Dendritic cell treated with granulocyte-macrophage colony-stimulating factor and Interleukin-4, amounts not matched to agents 40 ng/mL and 50 ng/mL, for 4 days (primary cell): ENCODE measurements around the gene AOC2.

ENCODE experiments used
- H3K27ac Mint-ChIP-seq: one replicate; pipeline ENCODE4 v1.8.0; 2022; ENCODE audit warnings: mild to moderate bottlenecking, mixed read lengths
- H3K27me3 Mint-ChIP-seq: one replicate; pipeline ENCODE4 v1.8.0; 2022; ENCODE audit warnings: mild to moderate bottlenecking, mixed read lengths
- H3K36me3 Mint-ChIP-seq: one replicate; pipeline ENCODE4 v1.8.0; 2022; ENCODE audit warnings: low read depth, mixed read lengths
- H3K4me1 Mint-ChIP-seq: one replicate; pipeline ENCODE4 v1.8.0; 2022; ENCODE audit warnings: low read depth, mixed read lengths
- H3K4me3 Mint-ChIP-seq: one replicate; pipeline ENCODE4 v1.8.0; 2022; ENCODE audit warnings: mild to moderate bottlenecking, moderate library complexity, mixed read lengths
- H3K9me3 Mint-ChIP-seq: one replicate; pipeline ENCODE4 v1.8.0; 2022; ENCODE audit warnings: mixed read lengths
- intact Hi-C: fragments of 100-400 bp; cut with micrococcal nuclease; formaldehyde crosslinking; loops from one replicate; pipeline ENCODE4 v1.15.0; 2022

The AOC2 gene

DNA sequence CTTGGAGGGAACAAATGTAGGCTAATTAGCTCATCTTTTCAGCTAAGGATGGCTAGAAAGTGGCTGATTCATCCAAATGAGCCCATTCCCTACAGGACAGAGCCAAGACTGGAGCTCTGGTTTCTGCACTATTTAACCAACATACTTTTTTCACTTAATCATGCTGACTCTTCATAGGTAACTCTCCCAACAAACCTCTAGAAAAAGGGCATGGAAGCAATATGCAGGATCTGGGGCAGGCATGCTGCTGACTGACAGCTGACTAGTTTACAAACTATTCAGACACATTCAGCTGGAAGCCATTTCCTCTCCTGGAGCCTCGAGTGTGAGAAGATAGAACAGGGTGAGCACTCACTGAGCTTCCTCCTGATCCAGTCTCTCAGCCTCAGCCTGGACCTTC, 26.5 kb upstream of the AOC2 start:
- H3K27ac Mint-ChIP-seq: no peak overlapping the region
- no peaks in the 10 kb centered on the region for H3K27me3 Mint-ChIP-seq
- peaks cover 7% of the 10 kb centered on the region for H3K4me1 Mint-ChIP-seq
- H3K9me3 Mint-ChIP-seq: no peaks in the 10 kb centered on the region
- peaks cover 92% of the 10 kb centered on the region for H3K36me3 Mint-ChIP-seq
- intact Hi-C loops: no loop called here
- H3K4me3 Mint-ChIP-seq: no peak overlapping the region

DNA sequence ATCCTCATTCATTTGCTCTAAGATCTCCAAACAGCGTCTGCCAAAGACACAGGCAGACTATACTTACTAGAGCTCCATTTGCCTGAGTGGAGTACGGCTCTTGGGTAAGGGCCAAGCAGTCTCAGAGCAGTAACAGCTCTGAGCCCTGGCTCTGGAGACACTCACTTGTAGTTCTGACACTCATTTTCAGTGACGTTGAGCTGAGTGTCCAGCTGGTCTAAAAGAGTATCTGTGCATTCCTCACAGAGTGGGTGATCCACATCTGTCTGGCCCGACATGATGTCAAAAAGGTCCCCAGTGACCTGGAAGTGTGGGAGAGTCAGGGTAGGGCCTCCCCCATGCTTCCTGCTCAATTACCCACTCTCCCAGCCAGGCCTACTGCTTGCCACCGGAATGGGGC, 26.0 kb upstream of the AOC2 start:
- Mint-ChIP-seq H3K27ac (no peak overlapping the region), H3K36me3 (peaks cover 89% of the 10 kb centered on the region)
- intact Hi-C loops: no loop called here

DNA sequence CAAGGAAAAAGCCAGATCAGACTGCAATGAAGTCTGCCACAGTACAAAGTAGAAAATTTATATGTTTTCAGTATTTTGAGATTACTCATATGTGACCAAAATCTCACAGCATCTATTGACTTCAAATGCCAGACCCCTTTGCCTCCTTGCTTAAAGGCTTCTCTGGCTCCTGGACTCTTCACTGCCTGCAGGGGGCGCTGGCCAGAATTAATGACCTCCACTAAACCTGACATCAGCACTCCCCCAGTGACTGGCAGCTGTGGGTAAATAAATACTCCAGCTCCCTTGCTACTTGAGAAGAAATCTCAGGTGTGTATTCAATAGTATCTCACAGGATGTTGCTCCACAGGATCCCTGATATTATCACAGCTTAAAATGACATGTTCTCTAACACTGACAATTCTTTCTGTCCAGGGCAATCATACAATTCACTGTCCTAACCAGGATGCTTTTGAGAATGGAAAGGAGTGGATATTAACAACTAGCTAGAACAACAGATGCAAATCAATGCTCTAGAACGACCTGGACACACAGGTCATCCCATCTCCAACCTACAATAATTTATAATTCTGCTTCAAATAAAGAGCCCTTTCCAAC, 24.3 kb upstream of the AOC2 start:
- H3K27me3 Mint-ChIP-seq: no peaks in the 10 kb centered on the region
- peak overlapping the region; percentile 35 for H3K27ac Mint-ChIP-seq
- peaks cover 80% of the 10 kb centered on the region for H3K36me3 Mint-ChIP-seq

More for the DNA sequence above, 26.0 kb upstream of the AOC2 start:
- H3K27me3 Mint-ChIP-seq: no peaks in the 10 kb centered on the region
- H3K4me1 Mint-ChIP-seq: peaks cover 8% of the 10 kb centered on the region
- no peak overlapping the region for H3K4me3 Mint-ChIP-seq
- no peaks in the 10 kb centered on the region for H3K9me3 Mint-ChIP-seq

DNA sequence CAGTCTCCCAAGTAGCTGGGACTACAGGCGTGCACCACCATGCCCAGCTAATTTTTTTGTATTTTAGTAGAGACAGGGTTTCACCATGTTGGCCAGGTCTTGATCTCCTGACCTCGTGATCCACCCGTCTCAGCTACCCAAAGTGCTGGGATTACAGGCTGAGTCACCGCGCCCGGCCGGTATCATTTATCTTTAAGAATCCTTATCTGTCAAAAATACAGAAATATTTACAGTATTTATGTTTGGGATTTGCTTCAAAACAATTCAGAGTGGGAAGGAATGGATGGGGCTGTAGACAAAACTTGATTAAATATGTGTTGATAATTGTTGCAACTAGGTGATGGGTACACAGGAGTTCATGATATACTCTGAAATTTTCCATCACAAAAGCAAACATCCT, 23.2 kb upstream of the AOC2 start:
- H3K36me3 Mint-ChIP-seq: peaks cover 69% of the 10 kb centered on the region
- no peak overlapping the region for H3K27ac Mint-ChIP-seq

More for the DNA sequence above, 24.3 kb upstream of the AOC2 start:
- intact Hi-C loops: loop anchor here (5.0 kb wide), 1 partner anchor 107 kb away; no protein-coding TSS in a partner anchor
- Mint-ChIP-seq H3K9me3 (no peaks in the 10 kb centered on the region), H3K4me1 (peaks cover 16% of the 10 kb centered on the region), H3K4me3 (no peak overlapping the region)

DNA sequence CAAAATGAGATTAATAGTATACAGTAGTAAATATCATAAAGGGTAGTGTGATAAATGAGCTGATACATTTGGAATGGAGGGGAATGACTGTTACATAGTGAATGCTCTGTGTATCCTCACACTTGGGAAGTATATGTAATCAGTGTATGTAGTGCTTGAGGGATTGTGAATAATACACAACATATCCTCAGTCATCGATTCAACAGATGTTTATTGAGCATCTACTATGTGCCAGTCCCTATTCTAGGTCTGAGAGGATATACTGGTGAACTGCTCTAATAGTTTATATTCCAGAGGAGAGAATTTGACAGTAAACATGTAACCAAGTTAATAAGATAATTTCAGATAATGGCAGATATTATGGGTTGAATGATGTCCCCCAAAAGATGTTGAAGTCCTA, 16.9 kb upstream of the AOC2 start:
- peaks cover 6% of the 10 kb centered on the region for H3K27me3 Mint-ChIP-seq
- no peak overlapping the region for H3K27ac Mint-ChIP-seq
- H3K4me1 Mint-ChIP-seq: peaks cover 19% of the 10 kb centered on the region
- no peaks in the 10 kb centered on the region for H3K9me3 Mint-ChIP-seq
- intact Hi-C loops: no loop called here
- no peak overlapping the region for H3K4me3 Mint-ChIP-seq
- H3K36me3 Mint-ChIP-seq: peaks cover 8% of the 10 kb centered on the region

More for the DNA sequence above, 23.2 kb upstream of the AOC2 start:
- intact Hi-C loops: loop anchor here (5.0 kb wide), 1 partner anchor 106 kb away; no protein-coding TSS in a partner anchor
- Mint-ChIP-seq H3K4me1 (peaks cover 12% of the 10 kb centered on the region), H3K9me3 (no peaks in the 10 kb centered on the region), H3K4me3 (no peak overlapping the region), H3K27me3 (no peaks in the 10 kb centered on the region)

DNA sequence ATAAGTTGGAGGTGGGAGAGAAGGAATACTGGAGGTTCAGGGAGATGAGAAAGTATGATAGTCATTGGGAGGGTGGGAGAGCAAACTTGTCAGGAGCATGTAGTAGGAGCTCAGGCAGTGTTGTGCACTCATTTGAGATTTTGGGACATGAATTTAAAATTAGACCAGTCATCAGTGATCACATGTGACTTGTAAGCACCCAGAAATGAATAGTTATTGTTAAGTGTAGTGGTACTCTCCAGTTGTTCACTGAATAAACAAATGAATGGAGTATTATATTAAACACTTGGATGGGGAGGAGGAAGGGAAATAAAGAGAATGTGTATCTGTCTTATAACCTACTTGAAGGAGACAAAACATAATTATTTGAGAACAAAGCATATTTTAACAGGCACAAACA, 13.4 kb upstream of the AOC2 start:
- intact Hi-C loops: no loop called here
- Mint-ChIP-seq H3K27ac (no peak overlapping the region), H3K9me3 (no peaks in the 10 kb centered on the region), H3K36me3 (peaks cover 25% of the 10 kb centered on the region), H3K27me3 (peaks cover 6% of the 10 kb centered on the region), H3K4me1 (peaks cover 24% of the 10 kb centered on the region), H3K4me3 (no peak overlapping the region)

DNA sequence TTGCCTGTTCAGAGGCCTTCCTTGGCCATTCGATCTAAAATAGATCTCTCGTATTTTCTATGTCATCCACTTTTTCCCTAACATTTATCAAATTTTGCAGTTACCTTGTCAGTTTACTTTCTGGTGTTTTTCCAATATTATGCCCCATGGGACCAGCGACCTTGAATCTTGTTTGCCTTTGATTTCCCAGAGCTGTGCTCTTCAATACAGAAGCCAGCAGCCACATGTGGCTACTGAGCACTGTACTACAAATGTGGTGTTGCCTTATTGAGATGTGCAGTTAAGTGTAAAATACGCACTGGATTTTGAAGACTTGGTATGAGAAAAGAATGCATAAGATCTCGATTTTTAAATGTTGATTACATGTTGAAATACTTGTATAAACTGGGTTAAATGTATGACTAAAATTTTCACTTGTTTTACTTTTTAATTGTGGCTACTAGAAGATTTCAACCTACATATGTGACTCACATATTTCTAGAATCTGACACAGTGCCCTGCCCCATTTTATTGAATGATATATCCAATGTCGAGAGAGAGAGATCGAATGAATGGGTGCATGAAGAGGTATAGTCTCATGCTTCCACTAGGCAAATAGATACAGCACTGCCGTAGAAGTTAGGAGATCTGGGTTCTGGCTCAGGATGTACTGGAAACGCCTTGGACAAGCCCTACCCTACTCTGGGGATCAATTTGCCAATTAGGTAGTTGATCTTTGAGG, 12.0 kb upstream of the AOC2 start:
- intact Hi-C loops: no loop called here
- peak overlapping the region; percentile 84 for H3K4me3 Mint-ChIP-seq
- peaks cover 6% of the 10 kb centered on the region for H3K27me3 Mint-ChIP-seq
- H3K36me3 Mint-ChIP-seq: peaks cover 39% of the 10 kb centered on the region
- H3K4me1 Mint-ChIP-seq: peaks cover 24% of the 10 kb centered on the region
- H3K27ac Mint-ChIP-seq: peak overlapping the region; percentile 96
- H3K9me3 Mint-ChIP-seq: no peaks in the 10 kb centered on the region

DNA sequence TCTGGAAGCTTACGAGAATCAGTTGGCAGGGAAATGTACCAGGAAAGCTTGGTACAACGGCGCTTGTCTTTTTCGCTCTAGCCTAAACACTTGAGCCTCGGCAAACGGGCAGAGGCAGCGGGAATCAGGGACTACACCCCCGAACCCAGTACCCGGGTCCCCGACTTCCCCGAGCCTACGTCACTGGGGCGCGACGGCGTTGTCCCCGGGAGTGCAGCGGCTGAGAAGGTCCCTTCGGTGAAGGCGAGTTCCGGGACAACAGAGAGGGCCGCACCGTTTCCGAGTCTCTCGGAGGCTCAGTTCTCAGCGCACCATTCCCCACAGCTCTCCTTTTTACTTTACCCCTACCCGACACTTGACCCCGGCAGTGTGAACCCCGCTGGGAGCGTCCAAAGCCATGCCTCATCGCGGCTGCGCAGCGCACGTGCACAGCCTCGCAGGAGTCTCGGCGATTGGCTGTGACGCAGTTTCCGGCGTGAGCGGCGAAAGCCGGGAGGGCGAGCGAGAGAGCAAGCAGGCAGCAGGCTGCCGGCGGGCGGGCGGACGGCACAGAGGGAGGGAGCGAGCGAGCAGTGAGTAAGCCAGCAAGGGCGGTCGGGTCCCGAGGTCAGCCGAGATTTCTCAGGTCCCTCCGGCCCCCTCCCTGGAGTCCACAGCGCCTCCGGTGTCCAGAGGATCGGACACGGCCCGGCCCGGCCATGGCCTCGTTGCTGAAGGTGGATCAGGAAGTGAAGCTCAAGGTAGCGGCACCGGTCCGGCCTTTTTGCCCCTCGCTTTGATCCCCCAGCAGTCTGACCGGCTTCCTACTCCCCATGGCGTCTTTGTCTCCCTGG, 11.2 kb upstream of the AOC2 start, which contains the start of gene PSME3:
Gene PSME3 (plus strand): TSS at position 464 of the 833 bp plus-strand sequence. CDS start 235 bp downstream, at position 699.
- H3K4me1 Mint-ChIP-seq: peaks cover 24% of the 10 kb centered on the region
- H3K36me3 Mint-ChIP-seq: peaks cover 47% of the 10 kb centered on the region
- no peaks in the 10 kb centered on the region for H3K9me3 Mint-ChIP-seq
- peak within 1 kb of the TSS; percentile 84 for H3K4me3 Mint-ChIP-seq
- intact Hi-C loops: no loop called here
- peaks cover 2% of the 10 kb centered on the region for H3K27me3 Mint-ChIP-seq
- peak within 1 kb of the TSS; percentile 96 for H3K27ac Mint-ChIP-seq

DNA sequence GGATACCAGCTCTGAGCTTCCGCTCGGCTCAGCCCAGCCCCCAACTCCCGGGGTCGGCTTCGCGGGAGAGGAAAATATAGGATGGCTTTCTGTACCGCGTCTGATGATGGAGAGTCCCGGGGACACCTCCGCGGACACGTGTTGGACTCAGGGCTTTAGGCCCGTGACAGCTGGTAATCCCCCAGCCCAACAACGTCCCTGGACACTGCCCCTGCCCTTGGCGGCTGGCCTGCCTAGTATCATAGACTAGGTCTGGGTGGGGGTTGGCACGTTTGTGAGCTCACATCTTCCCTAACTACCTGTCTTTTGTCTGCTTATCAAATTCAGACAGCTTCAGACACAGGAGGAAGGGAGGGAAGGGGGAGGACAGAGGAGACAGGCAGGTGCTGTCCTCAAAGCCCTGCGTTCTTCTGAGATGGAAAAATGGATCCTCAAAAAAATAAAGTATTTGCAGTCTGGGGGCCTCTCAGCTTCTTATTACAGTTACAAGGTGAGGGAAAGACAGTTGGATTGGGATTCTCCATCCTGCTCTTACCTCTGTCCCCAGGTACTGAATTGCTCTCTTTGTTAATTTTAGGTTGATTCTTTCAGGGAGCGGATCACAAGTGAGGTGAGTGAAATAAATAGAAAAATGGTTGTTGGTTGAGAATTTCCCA, 10.5 kb upstream of the AOC2 start:
- no peaks in the 10 kb centered on the region for H3K9me3 Mint-ChIP-seq
- intact Hi-C loops: no loop called here
- H3K27ac Mint-ChIP-seq: peak overlapping the region; percentile 96
- no peaks in the 10 kb centered on the region for H3K27me3 Mint-ChIP-seq
- peaks cover 54% of the 10 kb centered on the region for H3K36me3 Mint-ChIP-seq
- H3K4me3 Mint-ChIP-seq: peak overlapping the region; percentile 84
- peaks cover 24% of the 10 kb centered on the region for H3K4me1 Mint-ChIP-seq

DNA sequence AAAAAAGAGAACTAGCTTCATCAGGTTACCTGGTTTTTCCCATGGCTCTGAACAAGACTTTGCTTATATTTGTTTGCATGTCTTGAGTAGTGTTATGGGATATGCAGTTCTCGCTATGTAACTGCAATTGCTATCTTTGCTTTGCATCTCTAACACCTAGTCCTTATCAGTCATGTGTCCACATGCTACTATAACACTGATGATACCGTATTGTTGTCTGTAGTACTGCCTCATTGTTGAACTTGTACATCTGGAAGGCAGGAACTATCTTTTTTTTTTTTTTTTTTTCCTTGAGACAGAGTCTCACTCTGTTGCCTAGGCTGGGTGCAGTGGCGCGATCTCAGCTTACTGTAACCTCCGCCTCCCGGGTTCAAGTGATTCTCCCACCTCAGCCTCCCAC, 8.6 kb upstream of the AOC2 start:
- H3K4me3 Mint-ChIP-seq: no peak overlapping the region
- H3K27ac Mint-ChIP-seq: no peak overlapping the region
- peaks cover 24% of the 10 kb centered on the region for H3K4me1 Mint-ChIP-seq
- H3K9me3 Mint-ChIP-seq: no peaks in the 10 kb centered on the region
- intact Hi-C loops: no loop called here
- peaks cover 73% of the 10 kb centered on the region for H3K36me3 Mint-ChIP-seq
- H3K27me3 Mint-ChIP-seq: no peaks in the 10 kb centered on the region

DNA sequence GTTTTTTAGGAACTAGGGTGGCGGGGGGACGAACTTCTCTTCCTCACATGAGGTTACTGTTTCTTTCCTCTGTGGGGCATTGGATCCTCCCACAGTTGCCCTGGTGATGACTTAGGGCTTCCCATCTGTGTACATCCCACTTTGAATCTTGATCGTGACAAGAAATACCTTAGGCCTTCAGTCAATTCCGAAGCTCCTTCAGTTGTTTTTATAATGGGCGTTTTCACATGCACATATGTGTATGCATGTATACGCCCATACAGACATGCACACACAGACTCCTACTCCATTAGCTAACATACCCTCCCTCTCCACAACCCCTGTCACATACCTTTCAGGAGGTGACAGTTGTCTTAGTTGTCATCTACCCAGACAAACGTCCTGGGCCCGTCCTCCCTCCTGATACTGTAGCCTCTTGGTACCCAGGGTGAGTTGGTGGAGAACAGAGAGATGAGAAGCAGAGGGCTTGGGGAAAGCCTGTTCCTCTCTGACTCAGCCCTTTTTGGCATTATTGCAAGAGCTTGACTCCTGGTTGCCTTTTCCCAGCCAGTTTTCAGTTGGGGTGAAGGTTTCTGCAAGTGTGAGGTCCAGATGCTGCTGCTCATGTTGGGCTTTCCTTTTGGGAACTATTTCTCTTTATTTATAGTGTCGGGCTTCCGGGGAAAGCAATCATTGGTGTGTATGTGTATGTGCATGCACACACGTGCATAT, 2.2 kb upstream of the AOC2 start:
- Mint-ChIP-seq H3K4me3 (no peak overlapping the region), H3K4me1 (peaks cover 22% of the 10 kb centered on the region), H3K27ac (no peak overlapping the region), H3K36me3 (peaks cover 91% of the 10 kb centered on the region), H3K9me3 (no peaks in the 10 kb centered on the region), H3K27me3 (no peaks in the 10 kb centered on the region)
- intact Hi-C loops: loop anchor here (2.0 to 10.0 kb wide), 3 partner anchors 87 to 153 kb away; partner anchors contain the start of gene RPL27

DNA sequence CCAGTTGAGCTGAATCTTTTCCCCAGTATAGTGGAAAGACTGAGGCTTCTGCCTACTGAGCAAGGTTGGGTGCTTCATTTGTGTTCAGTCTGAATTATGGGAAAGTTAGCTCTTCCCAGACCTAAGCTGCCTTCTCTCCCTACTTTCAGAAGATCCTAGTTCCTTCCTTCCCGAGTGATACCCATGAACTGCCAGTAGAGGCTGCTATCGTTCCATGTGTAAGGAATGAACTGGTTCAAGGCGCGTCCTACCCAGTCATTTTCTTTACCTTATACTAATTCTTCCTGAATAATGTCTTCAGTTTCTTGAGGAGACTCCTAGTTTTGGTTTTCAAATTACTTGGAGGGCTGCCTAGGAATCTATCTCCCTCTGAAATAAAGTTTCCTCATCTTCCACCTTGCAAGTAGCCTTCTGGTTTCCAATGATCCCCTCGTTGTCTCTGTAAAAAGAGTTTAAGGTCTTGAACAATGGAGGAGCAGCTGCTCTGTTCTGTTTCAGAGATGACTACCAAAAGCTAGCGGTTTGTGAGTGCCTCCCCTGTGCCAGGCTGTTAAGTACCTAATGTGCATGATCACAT, 934 bp upstream of the AOC2 start:
- Mint-ChIP-seq H3K4me1 (peaks cover 25% of the 10 kb centered on the region), H3K9me3 (no peaks in the 10 kb centered on the region), H3K27ac (no peak overlapping the region), H3K27me3 (no peaks in the 10 kb centered on the region), H3K4me3 (no peak overlapping the region), H3K36me3 (peaks cover 78% of the 10 kb centered on the region)
- intact Hi-C loops: loop anchor here (2.0 to 10.0 kb wide), 3 partner anchors 85 to 151 kb away; partner anchors contain the start of gene RPL27
